Activated CD8-positive, alpha-beta memory T cell treated with anti-CD3 and anti-CD28 coated beads for 36 hours (primary cell): ENCODE data around the gene IP6K2. TPM values are rescaled to one million over a fixed set of nuclear protein-coding genes. Genes with fewer than 3 reads are reported as not detected.

ENCODE experiments used
- CTCF ChIA-PET: fragments of 350-600 bp; sonication (Branson Sonifier 250); formaldehyde crosslinking; loops from one replicate; lab custom pipeline; 2021; ENCODE audit warnings: antibody characterized with exemption; lab: Charles Lee
- POLR2A ChIA-PET: fragments of 350-600 bp; sonication (Branson Sonifier 250); formaldehyde crosslinking; loops from one replicate; lab custom pipeline; 2021; ENCODE audit warnings: antibody characterized with exemption; lab: Charles Lee
- total RNA-seq, 2 experiments: library from RNA; stranded (reverse); gene quantifications; one replicate each; pipeline ENCODE4 v1.2.3, GENCODE V29; 2021

The IP6K2 gene
- total RNA-seq, 2 experiments from 2014 or later: 42.8 to 47.9 TPM

DNA sequence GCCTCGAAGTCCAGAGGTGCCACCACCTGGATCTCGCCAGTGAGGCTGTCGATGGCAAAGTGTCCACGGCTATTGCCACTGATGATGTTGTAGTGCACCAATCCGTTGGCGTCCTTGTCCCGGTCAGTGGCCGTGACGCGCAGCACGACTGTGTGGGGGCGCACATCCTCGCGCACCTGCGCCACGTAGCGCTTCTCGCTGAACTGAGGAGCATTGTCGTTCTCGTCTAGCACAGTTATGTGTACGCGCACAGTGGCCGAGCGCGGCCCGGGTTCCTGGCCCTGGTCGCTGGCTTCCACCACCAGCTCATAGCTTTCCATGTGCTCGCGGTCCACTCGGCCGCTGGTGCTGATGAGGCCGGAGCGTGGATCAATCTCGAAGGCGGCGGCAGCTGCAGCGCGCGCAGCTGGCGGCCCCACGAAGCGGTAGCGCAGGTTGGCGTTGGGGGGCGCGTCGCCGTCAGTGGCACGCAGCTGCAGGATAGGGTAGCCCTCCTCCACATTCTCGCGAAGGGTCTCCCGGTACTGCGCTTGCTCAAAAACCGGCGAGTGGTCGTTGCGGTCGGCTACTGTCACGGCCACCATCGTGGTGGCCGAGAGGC, 56.1 kb downstream of the IP6K2 start:
- ChIA-PET CTCF (interaction anchor here (0.7 to 1.9 kb wide), 4 partner anchors 21 to 327 kb away, joined by 3 to 4 read pairs (median 4); no protein-coding TSS in a partner anchor), POLR2A (no interaction called here)

DNA sequence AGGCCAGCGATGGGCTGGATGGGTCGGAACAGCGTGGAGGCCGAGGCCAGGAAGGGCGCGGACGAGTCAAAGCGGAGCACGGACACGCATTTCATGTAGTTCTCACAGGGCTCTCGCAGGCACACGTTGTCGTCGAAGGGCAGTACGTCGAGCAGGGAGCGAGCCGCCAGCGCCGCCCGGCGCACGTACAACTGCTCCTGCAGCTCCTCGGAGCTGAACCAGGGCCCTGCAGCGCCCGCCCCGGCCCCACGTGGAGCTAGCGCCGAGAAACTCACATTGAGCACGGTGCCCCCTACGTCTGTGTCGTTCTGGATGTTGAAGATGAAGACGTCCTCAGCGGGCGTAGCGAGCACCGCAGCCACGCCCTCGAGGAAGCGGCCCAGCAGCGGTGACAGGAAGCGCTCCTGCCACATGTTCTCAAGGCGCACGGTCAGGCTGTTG, 60.2 kb downstream of the IP6K2 start:
- ChIA-PET CTCF (interaction anchor here (0.6 to 2.3 kb wide), 8 partner anchors 10 to 100 kb away, joined by 3 to 6 read pairs (median 4); partner anchors contain the start of gene SLC26A6), POLR2A (interaction anchor here (0.8 to 0.9 kb wide), 2 partner anchors 32 to 60 kb away, joined by 3 read pairs; partner anchors contain the start of gene IP6K2)

DNA sequence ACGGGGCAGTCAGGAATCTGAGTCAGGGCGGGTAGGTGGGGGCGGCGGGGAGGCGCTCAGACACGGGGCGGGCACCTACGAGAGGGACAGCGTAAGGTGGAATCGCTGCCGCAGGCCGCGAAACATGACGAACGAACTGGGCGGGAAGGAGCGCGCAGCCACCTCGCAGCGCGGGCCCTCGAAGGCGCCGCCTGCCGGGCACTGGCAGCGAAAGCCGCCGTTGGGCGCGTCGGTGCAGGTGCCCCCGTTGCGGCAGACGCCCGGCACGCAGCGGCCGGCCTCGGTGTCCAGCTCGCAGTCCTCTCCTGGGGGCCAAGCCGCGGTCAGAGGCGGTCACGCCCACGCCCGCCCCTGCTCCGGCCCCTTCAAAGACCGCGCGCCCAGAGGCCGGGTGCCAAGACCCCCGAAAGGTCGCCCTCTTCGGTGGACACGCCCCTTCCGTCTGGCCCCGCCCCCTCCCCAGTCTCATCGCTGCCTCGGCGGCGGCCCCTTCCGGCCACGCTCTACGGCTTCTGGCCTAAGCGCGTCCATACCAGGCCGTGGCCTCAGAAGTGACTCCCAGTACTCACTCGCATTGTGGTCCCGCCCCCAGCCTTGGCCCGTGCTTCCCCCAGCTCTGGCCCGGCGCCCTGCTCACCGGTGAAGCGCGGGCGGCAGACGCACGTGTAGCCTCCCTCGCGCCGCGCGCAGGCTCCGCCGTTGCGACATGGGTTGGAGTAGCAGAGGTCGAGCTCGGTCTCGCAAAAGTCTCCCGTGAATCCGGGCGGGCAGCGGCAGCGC, 60.8 kb downstream of the IP6K2 start:
- POLR2A ChIA-PET: interaction anchor here (0.8 to 0.9 kb wide), 2 partner anchors 32 to 60 kb away, joined by 3 read pairs; partner anchors contain the start of gene IP6K2
- CTCF ChIA-PET: interaction anchor here (0.6 to 2.3 kb wide), 8 partner anchors 10 to 99 kb away, joined by 3 to 5 read pairs (median 4); partner anchors contain the start of gene SLC26A6

DNA sequence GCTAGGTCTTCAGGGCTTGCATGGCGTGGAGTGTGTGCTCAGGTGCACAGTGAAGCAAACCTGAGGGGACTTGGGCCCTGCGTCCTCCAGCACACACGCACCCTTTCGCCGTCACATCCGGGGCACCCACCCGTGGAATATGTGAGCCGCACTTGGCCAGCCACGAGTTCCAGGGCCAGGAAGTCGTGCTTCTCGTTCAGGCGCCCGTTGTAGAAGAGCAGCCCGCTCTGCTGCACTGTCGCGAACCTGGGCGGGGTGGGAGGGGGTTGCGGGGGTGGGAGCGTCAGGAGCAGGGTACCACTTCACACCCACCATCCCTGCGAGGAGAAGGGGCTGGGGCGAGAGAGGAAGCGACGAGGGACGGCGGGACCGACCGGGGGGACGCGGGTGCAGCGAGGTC, 61.4 kb downstream of the IP6K2 start:
- POLR2A ChIA-PET: no interaction called here
- CTCF ChIA-PET: interaction anchor here (0.6 to 2.3 kb wide), 7 partner anchors 9 to 259 kb away, joined by 3 to 5 read pairs (median 4); partner anchors contain the start of gene SLC26A6

DNA sequence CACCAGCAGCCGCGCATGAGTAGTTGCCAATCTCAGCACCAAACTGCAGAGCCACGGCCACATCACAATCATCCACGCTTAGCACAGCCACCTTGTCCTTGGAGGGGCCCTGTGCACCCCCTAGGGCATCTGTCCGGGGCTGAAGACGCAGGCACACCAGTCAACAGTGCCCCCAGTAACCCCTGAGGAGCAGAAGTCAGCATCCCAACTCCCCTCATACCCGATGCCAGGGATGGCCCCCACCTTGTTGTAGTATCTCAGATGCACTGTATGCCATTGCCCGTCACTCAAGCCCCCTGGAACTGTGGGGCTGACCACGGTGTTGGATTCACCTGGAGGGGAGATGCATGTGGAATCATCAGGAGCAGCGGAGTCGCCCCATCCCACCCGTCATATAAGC, 62.0 kb downstream of the IP6K2 start:
- POLR2A ChIA-PET: interaction anchor here (0.6 kb wide), 1 partner anchor 16 kb away, joined by 5 read pairs; no protein-coding TSS in a partner anchor
- CTCF ChIA-PET: interaction anchor here (0.6 to 2.3 kb wide), 4 partner anchors 9 to 260 kb away, joined by 3 to 5 read pairs (median 4); no protein-coding TSS in a partner anchor

DNA sequence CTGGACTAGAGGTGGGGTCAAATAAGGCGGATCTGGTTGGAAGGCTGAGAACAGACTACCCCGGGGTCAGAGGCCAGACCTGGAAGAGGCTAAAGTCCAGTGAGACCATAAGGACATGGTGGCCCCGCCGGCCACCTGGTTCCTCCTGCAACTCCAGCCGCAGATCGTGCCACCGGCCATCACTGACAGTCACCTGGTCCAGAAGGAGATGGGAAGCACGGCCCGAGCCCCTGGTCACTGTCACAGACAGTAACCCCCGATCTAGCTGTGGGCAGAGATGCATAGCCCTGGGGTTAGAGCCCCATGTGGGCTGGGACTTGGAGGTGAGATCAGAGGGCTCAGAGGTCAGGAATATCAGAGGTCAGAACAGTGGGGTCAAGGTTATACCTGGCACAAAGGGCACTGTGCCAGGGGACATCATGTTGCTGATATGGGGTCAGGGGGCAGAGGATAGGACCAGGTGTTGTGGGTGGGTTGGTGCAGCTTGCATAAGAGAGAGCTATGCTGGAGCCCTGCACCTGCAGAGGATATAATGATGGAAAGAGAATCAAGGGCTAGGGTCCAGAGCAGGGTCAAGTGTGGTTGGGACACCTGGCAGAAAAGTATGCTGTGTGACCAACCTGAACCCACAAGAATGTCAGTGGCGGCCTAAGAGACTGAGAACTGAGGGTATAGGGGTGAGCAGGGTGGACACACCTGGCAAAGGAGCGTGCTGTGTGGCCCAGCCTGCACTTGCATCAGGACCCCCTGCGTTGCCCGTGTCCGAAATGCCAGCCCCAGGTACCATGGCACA, 63.9 kb downstream of the IP6K2 start:
- CTCF ChIA-PET: interaction anchor here (0.7 to 1.8 kb wide), 3 partner anchors 17 to 89 kb away, joined by 3 to 6 read pairs (median 5); partner anchors contain the start of gene SLC26A6
- POLR2A ChIA-PET: no interaction called here

DNA sequence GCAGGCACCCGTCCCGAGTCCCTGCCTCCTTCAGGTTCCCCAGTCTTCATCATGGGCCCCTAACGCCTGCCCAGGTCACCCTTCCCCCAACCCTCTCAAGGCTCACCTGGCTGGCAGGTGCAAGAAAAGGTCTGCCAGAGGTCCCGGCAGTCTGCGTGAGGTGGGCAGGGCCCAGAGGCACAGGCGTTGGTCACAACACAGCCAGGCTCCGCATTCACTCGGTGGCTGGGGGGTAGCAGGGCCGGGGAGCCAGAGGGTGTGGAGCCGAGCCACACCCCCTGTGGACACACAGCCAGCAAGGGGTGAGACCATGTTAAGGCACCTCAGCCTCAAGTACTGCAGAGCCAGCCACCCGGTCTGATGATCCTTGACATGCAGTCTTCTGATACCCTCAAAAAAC, 65.2 kb downstream of the IP6K2 start:
- ChIA-PET POLR2A (no interaction called here), CTCF (no interaction called here)

DNA sequence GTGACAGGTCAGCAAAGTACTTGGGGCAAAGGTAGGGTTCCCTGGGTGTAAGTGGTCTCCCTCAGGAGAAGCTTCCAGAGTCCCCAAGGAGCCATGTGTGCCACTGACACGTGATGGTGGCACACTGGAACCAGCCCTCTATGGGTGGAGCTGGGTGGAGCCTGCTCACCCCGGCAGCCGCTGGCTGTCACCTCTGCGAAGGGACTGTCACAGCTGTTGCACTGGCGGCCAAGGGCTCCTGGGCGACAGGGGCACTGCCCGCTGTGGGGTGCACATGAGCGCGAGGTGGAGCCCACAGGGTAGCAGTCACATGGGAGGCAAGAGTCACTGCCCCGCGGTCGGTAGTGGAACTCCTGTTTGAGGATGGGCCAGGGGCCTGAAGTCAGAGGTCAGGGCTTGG, 66.3 kb downstream of the IP6K2 start:
- ChIA-PET CTCF (no interaction called here), POLR2A (no interaction called here)

DNA sequence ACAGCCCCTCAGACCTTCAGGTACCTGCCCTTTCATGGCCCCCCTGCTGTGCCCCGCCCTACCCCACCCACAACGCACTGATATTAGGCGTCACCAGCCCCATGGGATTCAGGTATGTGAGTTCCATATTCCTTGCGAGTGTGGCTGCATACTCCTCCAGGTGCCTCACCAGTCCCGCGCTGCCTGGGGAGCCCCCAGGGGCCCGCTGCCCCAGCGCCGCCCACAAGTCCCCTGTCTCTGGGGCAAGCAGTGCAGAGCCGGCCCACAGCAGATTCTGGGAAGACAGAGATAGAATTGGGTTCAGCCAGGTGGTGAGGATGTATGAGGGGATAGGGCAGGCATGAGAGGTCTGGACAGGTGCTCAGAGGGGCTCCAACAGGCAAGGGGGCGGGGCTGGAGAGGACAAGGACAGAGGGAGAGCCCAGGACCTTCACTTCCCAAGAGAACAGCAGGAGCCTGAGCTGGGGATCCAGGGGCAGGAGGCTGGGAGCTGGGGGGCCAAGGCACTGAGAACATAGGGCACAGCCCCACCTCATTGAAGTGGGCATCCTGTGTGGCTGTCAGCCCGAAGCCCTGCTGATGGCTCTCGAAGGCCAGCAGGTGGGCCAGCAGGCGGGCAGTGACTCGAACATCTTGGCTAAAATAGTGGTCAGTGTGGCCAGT, 68.7 kb downstream of the IP6K2 start:
- POLR2A ChIA-PET: no interaction called here
- CTCF ChIA-PET: interaction anchor here (1.3 kb wide), 1 partner anchor 13 kb away, joined by 7 read pairs; the partner anchor contains the start of gene SLC26A6

DNA sequence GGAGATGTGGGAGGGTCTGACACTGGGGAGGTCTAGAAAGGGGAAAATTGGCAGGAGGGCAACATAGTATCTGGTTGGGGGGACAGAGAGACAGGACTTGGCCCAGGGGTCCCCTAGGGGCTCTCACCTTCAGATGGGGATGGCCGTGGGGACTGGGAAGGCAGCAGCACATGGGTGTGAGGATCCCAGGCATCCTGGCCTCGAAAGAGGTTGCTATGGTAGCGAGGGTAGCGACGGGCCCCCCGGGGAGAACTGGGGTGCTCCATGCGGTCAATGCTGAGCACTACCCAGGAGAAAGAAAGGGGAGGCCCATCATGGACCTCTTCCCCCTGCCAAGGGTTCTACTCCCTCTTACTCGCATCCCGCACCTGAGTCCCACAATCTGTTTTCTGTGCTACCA, 69.3 kb downstream of the IP6K2 start:
- POLR2A ChIA-PET: no interaction called here
- CTCF ChIA-PET: no interaction called here

DNA sequence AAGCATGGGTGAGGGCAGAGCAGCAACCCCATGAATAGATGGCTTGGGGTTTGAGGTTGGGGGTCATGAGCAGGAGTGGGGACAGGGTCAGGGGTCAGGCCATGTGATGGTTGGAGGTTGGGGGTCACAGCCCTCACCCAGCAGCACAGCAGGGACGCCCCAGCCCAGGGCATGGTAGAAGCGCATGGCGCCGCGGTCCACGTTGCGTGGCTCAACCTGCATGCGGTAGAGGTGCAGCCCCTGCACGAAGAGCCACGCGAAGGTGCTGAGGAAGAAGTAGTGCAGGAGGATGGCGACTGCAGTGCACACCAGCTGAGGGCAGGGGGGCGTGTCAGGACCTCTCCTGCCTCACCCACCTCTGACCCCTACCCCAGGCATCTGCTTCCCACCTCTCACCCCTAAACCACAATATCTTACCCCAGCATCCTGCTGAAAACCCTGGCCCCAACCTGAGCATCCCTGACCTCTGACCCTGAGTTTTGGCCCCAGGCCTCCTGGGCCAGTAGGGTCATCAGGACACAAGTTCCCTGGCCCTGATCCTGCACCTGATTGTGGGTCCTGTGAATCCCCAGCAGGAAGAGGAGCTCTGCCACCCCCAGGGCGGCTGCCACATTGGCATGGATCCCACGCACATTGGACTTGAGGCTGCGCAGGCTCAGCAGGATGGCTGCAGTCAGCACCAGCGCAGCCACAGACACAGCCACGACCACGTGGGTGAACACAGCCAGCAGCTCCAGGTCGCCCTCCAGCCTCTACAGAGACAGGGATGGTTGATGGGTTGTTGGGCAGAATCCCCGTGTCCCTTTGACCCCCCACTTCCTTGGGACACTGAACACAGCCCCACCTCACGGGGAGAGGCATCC, 71.9 kb downstream of the IP6K2 start:
- CTCF ChIA-PET: interaction anchor here (2.0 kb wide), 1 partner anchor 10 kb away, joined by 7 read pairs; the partner anchor contains the start of gene SLC26A6

DNA sequence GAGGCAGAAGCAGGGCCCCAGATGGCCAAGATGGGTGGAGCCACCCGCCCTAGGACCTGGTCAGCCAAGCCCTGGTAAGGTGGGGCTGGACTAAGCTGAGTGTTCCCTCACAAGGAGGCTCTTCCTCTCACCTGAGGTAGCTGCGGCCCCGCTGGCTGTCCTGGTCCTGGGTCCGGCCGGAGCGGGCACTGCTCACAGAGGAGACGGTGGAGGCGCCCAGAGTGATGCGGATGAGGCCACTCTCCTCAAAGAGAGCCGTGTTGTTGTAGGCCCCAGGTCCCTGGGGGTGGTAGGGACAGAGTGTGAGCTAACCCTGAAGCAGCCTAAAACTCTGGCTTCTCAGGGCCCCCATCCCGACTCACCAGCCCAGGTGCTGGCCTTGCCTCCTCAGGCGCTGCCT, 74.4 kb downstream of the IP6K2 start:
- ChIA-PET POLR2A (no interaction called here), CTCF (no interaction called here)

More for the DNA sequence above, 71.9 kb downstream of the IP6K2 start:
- POLR2A ChIA-PET: no interaction called here

DNA sequence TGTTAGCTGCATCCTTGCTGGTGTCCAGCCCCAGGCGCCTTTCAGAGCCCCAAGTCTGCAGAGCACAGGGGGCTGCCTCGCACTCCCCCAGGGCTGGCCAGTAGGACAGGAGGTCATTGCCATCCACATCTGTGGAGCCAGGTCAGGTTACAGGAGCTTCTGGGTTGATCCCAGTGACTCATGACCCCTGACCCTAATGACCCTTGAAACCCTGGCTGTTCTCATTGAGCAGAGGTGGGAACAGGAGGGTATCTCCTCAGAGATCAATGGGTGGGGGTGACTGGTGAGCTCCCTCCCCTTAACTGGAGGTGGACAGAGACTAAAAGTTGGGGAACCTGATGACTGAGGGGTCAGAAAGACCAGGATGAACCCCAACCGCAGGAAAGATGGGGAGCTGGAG, 75.6 kb downstream of the IP6K2 start:
- ChIA-PET CTCF (no interaction called here), POLR2A (no interaction called here)

DNA sequence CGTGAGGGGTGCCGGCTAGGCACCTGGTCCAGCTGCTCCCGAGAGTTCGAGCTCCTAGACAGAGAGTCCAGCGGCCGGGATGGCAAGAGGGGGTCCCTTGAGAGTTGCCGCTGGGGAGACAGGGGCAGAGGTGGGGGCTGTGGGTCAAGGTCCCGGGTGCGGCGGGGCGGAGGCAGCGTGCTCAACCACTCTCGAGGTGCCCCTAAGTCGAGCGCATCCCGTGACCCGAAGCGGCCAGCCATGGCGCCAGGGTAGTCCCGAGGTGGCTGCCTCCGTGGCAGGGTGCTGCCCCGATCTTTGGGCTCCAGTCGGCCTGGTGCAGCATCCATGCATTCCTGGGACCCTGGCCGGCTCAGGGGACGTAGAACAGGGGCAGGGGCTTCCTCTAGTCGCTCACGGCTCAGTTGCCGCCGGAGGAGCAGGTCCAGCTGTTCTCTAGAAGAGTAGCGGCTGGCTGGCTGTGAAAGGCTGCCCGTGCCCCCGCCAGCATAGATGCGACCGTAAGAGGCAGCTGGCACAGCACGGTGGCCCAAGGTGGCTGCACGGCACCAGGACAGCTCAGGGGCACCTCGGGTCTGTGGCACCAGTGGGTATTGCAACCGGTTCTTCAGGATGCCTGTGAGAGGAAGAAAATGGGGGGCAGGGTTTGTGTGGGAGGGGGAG, 76.9 kb downstream of the IP6K2 start:
- ChIA-PET POLR2A (no interaction called here), CTCF (no interaction called here)
